ENCODE results near the gene HJURP.

HJURP gene

DNA sequence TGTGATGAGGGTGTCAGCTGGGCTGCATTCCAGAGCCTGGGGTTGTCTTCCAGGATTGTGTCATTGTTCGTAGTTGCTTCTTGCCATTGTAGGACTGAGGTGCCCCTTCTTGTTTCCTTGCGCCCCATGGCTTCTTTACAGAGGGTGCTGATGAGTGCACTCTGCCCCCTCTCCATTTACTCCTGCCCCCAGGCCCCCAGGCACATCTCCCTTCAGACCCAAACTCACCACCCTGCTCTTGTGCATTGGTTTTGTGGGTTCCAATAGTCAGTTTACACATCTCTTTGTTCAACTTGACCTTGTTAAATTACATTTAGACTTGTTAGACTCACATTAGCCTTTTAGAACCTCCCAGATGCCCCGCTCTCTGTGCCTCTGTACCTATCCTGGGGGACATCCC lies 33.1 kb downstream of the HJURP start:
- Histone ChIP-seq H3K9me3 (ENCODE audit: insufficient read depth, low read depth, low read length) (no peaks in the 10 kb centered on the region), H3K27me3 (ENCODE audit: insufficient read depth, low read length, poor library complexity, severe bottlenecking) (no peaks in the 10 kb centered on the region), H3K4me1 (ENCODE audit: insufficient read depth, low read length, poor library complexity, severe bottlenecking) (no peaks in the 10 kb centered on the region), H2AFZ (ENCODE audit: low read length) (no peak overlapping the region), H3K9me2 (replicated peaks; ENCODE audit: low read depth, low read length) (no peaks in the 10 kb centered on the region), H3K4me3 (ENCODE audit: low read length, poor library complexity, severe bottlenecking) (no peak overlapping the region), H3K79me2 (ENCODE audit: insufficient read depth, low read length) (no peaks in the 10 kb centered on the region), H4K20me1 (ENCODE audit: insufficient read depth, low read length, poor library complexity, severe bottlenecking) (no peaks in the 10 kb centered on the region), H3K4me2 (ENCODE audit: low read depth, low read length, poor library complexity, severe bottlenecking) (no peak overlapping the region), H3K36me3 (ENCODE audit: insufficient read depth, low read length) (no peaks in the 10 kb centered on the region), H3K9ac (ENCODE audit: low read depth, low read length, poor library complexity, severe bottlenecking) (no peak overlapping the region), H3F3A (ENCODE audit: low read depth) (no peaks in the 10 kb centered on the region)
- TF ChIP-seq, protein P1, sequence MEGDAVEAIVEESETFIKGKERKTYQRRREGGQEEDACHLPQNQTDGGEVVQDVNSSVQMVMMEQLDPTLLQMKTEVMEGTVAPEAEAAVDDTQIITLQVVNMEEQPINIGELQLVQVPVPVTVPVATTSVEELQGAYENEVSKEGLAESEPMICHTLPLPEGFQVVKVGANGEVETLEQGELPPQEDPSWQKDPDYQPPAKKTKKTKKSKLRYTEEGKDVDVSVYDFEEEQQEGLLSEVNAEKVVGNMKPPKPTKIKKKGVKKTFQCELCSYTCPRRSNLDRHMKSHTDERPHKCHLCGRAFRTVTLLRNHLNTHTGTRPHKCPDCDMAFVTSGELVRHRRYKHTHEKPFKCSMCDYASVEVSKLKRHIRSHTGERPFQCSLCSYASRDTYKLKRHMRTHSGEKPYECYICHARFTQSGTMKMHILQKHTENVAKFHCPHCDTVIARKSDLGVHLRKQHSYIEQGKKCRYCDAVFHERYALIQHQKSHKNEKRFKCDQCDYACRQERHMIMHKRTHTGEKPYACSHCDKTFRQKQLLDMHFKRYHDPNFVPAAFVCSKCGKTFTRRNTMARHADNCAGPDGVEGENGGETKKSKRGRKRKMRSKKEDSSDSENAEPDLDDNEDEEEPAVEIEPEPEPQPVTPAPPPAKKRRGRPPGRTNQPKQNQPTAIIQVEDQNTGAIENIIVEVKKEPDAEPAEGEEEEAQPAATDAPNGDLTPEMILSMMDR (conservative IDR thresholded peaks at IDR 0.05; ENCODE audit: low read length) = no peak
- TF ChIP-seq EZH2phosphoT487 (IDR thresholded peaks at IDR 0.05; ENCODE audit: borderline replicate concordance) = no peak

DNA sequence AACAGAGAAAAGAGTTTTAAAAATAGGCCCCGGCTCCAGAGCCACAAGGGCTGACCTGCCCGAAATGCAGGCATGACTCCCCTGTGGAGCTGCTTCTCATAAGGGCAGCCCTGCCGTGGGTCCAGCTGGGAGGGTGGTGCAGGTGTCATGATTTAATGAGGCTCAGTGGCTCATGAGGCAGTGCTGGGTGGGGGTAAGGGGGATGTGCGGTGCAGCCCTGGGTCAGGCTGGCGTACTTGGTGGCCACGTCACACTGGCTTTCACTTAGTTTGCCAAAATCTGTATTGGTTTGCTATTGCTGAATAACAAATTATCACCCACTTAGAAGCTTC lies 33.6 kb downstream of the HJURP start:
- no peak overlapping the region for H3K4me3 ChIP-seq (ENCODE audit: low read length, poor library complexity, severe bottlenecking)
- TF ChIP-seq EZH2phosphoT487 (IDR thresholded peaks at IDR 0.05; ENCODE audit: borderline replicate concordance) = no peak
- TF ChIP-seq, protein P1 (conservative IDR thresholded peaks at IDR 0.05; ENCODE audit: low read length) = no peak
- no peak overlapping the region for H3K4me2 ChIP-seq (ENCODE audit: low read depth, low read length, poor library complexity, severe bottlenecking)
- H3K9me3 ChIP-seq (ENCODE audit: insufficient read depth, low read depth, low read length) = no peaks in the 10 kb centered on the region
- H3F3A ChIP-seq (ENCODE audit: low read depth) = no peaks in the 10 kb centered on the region
- H3K36me3 ChIP-seq (ENCODE audit: insufficient read depth, low read length) = no peaks in the 10 kb centered on the region
- H4K20me1 ChIP-seq (ENCODE audit: insufficient read depth, low read length, poor library complexity, severe bottlenecking) = no peaks in the 10 kb centered on the region
- no peaks in the 10 kb centered on the region for H3K27me3 ChIP-seq (ENCODE audit: insufficient read depth, low read length, poor library complexity, severe bottlenecking)
- no peaks in the 10 kb centered on the region for H3K4me1 ChIP-seq (ENCODE audit: insufficient read depth, low read length, poor library complexity, severe bottlenecking)
- no peaks in the 10 kb centered on the region for H3K79me2 ChIP-seq (ENCODE audit: insufficient read depth, low read length)
- no peak overlapping the region for H2AFZ ChIP-seq (ENCODE audit: low read length)
- H3K9me2 ChIP-seq (replicated peaks; ENCODE audit: low read depth, low read length) = no peaks in the 10 kb centered on the region
- H3K9ac ChIP-seq (ENCODE audit: low read depth, low read length, poor library complexity, severe bottlenecking) = no peak overlapping the region

DNA sequence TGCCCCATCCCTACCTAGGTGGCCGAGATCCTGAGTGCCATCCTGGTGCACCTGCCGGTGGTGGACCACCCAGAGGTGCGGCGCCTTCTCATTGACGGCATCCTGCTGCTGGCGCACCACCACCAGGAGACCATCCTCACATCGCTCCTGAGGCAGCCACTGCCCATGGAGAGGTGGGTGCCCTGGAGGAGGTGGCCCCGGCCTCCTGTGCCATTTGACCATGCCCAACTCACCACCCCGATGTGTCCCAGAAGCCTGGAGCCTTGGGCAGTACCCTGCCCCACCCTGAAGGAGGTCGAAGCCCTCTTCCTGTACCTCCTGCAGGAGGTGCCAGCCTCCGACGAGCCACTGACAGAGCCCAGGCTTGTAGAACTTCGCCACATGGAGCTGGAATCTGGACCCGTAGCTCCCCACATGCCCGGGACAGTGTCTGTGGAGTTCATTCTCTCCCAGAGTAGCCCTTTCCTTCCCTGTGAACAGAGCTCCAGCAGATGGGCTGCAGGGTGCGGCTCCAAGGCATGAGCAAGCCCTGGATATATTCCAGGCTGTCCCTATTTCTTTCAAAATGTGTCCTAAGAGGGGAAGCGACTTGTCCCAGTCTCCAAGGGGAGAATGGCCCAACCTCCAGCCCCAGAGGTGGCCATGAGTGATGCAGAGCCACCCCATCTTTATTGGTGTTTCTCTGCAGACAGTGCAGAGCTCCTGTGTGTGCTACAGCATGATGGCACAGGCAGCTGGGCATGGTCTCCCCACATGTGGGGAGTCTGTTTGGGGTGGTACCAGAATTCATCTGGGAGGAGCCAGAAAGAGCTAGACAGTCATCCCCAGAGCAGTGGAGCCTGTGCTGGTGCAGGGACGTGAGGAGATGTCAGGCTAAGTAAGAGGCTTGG lies 34.2 kb downstream of the HJURP start:
- H3K4me3 ChIP-seq (ENCODE audit: low read length, poor library complexity, severe bottlenecking) = no peak overlapping the region
- no peak overlapping the region for H2AFZ ChIP-seq (ENCODE audit: low read length)
- no peaks in the 10 kb centered on the region for H3K4me1 ChIP-seq (ENCODE audit: insufficient read depth, low read length, poor library complexity, severe bottlenecking)
- H3K9me3 ChIP-seq (ENCODE audit: insufficient read depth, low read depth, low read length) = no peaks in the 10 kb centered on the region
- H3K27me3 ChIP-seq (ENCODE audit: insufficient read depth, low read length, poor library complexity, severe bottlenecking) = no peaks in the 10 kb centered on the region
- no peaks in the 10 kb centered on the region for H3K36me3 ChIP-seq (ENCODE audit: insufficient read depth, low read length)
- H4K20me1 ChIP-seq (ENCODE audit: insufficient read depth, low read length, poor library complexity, severe bottlenecking) = no peaks in the 10 kb centered on the region
- no peaks in the 10 kb centered on the region for H3K9me2 ChIP-seq (replicated peaks; ENCODE audit: low read depth, low read length)
- no peak overlapping the region for H3K9ac ChIP-seq (ENCODE audit: low read depth, low read length, poor library complexity, severe bottlenecking)
- no peak for TF ChIP-seq EZH2phosphoT487 (IDR thresholded peaks at IDR 0.05; ENCODE audit: borderline replicate concordance)
- TF ChIP-seq, protein P1 (conservative IDR thresholded peaks at IDR 0.05; ENCODE audit: low read length) = no peak
- H3K4me2 ChIP-seq (ENCODE audit: low read depth, low read length, poor library complexity, severe bottlenecking) = no peak overlapping the region
- H3F3A ChIP-seq (ENCODE audit: low read depth) = no peaks in the 10 kb centered on the region
- no peaks in the 10 kb centered on the region for H3K79me2 ChIP-seq (ENCODE audit: insufficient read depth, low read length)
